Spleen (tissue), 11 donors: ENCODE measurements around the gene SCUBE2. TPM values are rescaled to one million over a fixed set of nuclear protein-coding genes. Genes with fewer than 3 reads are reported as not detected.

Source experiments
- DNase-seq: peaks from one replicate; pipeline ENCODE4 v3.0.0-alpha.2; 2020
- H3K27ac ChIP-seq, 8 donors: fragments of 200-600 bp; sonication (generic) in 7 of 8; 1 replicate in 4 of 8; 2 replicates in 4 of 8; pipeline versions ENCODE4 v1.5.0 to v1.8.0; 2016 to 2021; ENCODE audit warnings: inconsistent platforms in 4 of 8, mild to moderate bottlenecking in 4 of 8, moderate library complexity in 1 of 8
- H3K27me3 ChIP-seq, 7 donors: fragments of 200-600 bp; sonication (generic) in 6 of 7; replicated peaks in 1 of 7; 1 replicate in 4 of 7; 2 replicates in 3 of 7; pipeline versions ENCODE4 v1.5.0 to v1.8.0; 2016 to 2021; ENCODE audit warnings: inconsistent platforms in 3 of 7, mild to moderate bottlenecking in 1 of 7
- H3K36me3 ChIP-seq, 6 donors: fragments of 200-600 bp; sonication (generic) in 5 of 6; 1 replicate in 4 of 6; 2 replicates in 2 of 6; pipeline versions ENCODE4 v1.5.0 to v1.8.0; 2016 to 2021; ENCODE audit warnings: inconsistent platforms in 2 of 6
- H3K4me1 ChIP-seq, 6 donors: fragments of 200-600 bp; sonication (generic) in 5 of 6; 1 replicate in 3 of 6; 2 replicates in 3 of 6; pipeline versions ENCODE4 v1.5.0 to v1.8.0; 2016 to 2021; ENCODE audit warnings: inconsistent platforms in 3 of 6
- H3K4me3 ChIP-seq, 8 donors: fragments of 200-600 bp; sonication (generic) in 7 of 8; 1 replicate in 4 of 8; 2 replicates in 4 of 8; pipeline versions ENCODE4 v1.5.0 to v1.8.0; 2016 to 2021; ENCODE audit warnings: inconsistent platforms in 4 of 8, mild to moderate bottlenecking in 4 of 8, moderate library complexity in 2 of 8
- H3K9me3 ChIP-seq, 8 donors: fragments of 200-600 bp; sonication (generic) in 7 of 8; 1 replicate in 4 of 8; 2 replicates in 4 of 8; pipeline versions ENCODE4 v1.5.0 to v1.8.0; 2016 to 2021; ENCODE audit warnings: inconsistent platforms in 4 of 8
- POLR2A ChIP-seq, 3 donors: fragments of 450-650 bp; IDR thresholded peaks; one replicate each; pipeline ENCODE4 v1.5.1; 2017; ENCODE audit warnings: antibody characterized with exemption in 3 of 3, mild to moderate bottlenecking in 1 of 3
- POLR2AphosphoS5 ChIP-seq, 3 donors: sonication (generic); formaldehyde crosslinking; IDR thresholded peaks; one replicate each; pipeline ENCODE4 v1.5.1; 2017; ENCODE audit warnings: antibody characterized with exemption in 3 of 3
- WGBS, 5 donors: extraction: QIAGEN DNeasy Blood & Tissue Kit in 3 of 5; methylation state at CpG; one replicate each; pipeline versions ENCODE4 v1.1.5 to v1.1.7; 2013 to 2018; 5-methylcytosine and 5-hydroxymethylcytosine counted together
- intact Hi-C: fragments of 100-400 bp; cut with DNase I; formaldehyde crosslinking; loops from one replicate; pipeline ENCODE4 v1.15.0; 2023; ENCODE audit warnings: low total_unique reads
- polyA plus RNA-seq, 3 donors: library from polyadenylated mRNA; stranded (reverse); fragments of 200-250 nt; gene quantifications; one replicate each; pipeline ENCODE4 v1.2.1, GENCODE V29; 2013
- total RNA-seq, 7 donors: library from RNA; depleted of rRNA in 3 of 7; stranded (reverse); fragments of >200 nt in 3 of 7; fragmentation: NEBNext Ultra II Directional in 4 of 7; extraction: Animal tissue kit (Norgen Biotek cat#: 25700) in 4 of 7; gene quantifications; one replicate each; pipeline versions ENCODE4 v1.1.0 to v1.2.1, GENCODE V29; 2016 to 2021
- TF ChIP-seq, protein P1 (sequence below), 11 experiments: fragments of 200-600 bp in 7 of 11; fragments of 450-650 bp in 4 of 11; sonication (generic) in 4 of 11; IDR thresholded peaks in 8 of 11; conservative IDR thresholded peaks in 3 of 11; 1 replicate in 7 of 11; 2 replicates in 4 of 11; pipeline versions ENCODE4 v1.4.0 to v1.8.0; 2016 to 2021; ENCODE audit warnings: antibody characterized with exemption in 11 of 11, inconsistent platforms in 4 of 11, mild to moderate bottlenecking in 1 of 11
- donor health status: healthy with polysubstance abuse.
- donor health status: DM: no; HTN: no; CAD: no; lungs with moderate emphysema.
- donor health status: DM: no; HTN: no; CAD: no.
- donor health status: Bipolar disorder and iron deficiency.
- donor health status: healthy.
- donor health status: DM: no; HTN: no; CAD: no.
- donor health status: DM: yes; HTN: yes; CAD: no.

The SCUBE2 gene
- total and polyA plus RNA-seq, 10 donors = 2.4 to 28.6 (median 5.7) TPM

GRCh38 chr11:9002920-9003572 lies 88.4 kb downstream of the SCUBE2 start:
- DNase-seq = no peak
- intact Hi-C loops = no loop called here
- H3K36me3 ChIP-seq = no peaks in the 10 kb centered on the region
- H3K27ac ChIP-seq = no peak overlapping the region
- whole genome bisulfite sequencing, 5 donors = 4 to 11% (median 8%) methylated on average over 8 of the region's 8 CpGs
- H3K4me1 ChIP-seq = peaks cover 9 to 33% (median 21%) of the 10 kb centered on the region in 6 donors
- H3K27me3 ChIP-seq = peaks cover 0 to 73% (median 48%) of the 10 kb centered on the region in 7 donors
- H3K9me3 ChIP-seq = no peaks in the 10 kb centered on the region
- peak overlapping the region; percentile 34 to 74 (median 49) for H3K4me3 ChIP-seq
- TF ChIP-seq POLR2A (IDR thresholded peaks at IDR 0.05) (no peak), POLR2AphosphoS5 (IDR thresholded peaks at IDR 0.05) (no peak)
- TF ChIP-seq, protein P1, sequence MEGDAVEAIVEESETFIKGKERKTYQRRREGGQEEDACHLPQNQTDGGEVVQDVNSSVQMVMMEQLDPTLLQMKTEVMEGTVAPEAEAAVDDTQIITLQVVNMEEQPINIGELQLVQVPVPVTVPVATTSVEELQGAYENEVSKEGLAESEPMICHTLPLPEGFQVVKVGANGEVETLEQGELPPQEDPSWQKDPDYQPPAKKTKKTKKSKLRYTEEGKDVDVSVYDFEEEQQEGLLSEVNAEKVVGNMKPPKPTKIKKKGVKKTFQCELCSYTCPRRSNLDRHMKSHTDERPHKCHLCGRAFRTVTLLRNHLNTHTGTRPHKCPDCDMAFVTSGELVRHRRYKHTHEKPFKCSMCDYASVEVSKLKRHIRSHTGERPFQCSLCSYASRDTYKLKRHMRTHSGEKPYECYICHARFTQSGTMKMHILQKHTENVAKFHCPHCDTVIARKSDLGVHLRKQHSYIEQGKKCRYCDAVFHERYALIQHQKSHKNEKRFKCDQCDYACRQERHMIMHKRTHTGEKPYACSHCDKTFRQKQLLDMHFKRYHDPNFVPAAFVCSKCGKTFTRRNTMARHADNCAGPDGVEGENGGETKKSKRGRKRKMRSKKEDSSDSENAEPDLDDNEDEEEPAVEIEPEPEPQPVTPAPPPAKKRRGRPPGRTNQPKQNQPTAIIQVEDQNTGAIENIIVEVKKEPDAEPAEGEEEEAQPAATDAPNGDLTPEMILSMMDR (IDR thresholded peaks at IDR 0.05 in 8 of 11, conservative IDR thresholded peaks at IDR 0.05 in 3 of 11) = no peak

GRCh38 chr11:9001736-9002135 lies 89.7 kb downstream of the SCUBE2 start:
- DNase-seq = no peak
- peaks cover 9 to 33% (median 21%) of the 10 kb centered on the region in 6 donors for H3K4me1 ChIP-seq
- no peak overlapping the region for H3K27ac ChIP-seq
- H3K36me3 ChIP-seq = no peaks in the 10 kb centered on the region
- intact Hi-C loops = no loop called here
- H3K4me3 ChIP-seq = no peak overlapping the region
- WGBS, 5 donors = 51 to 69% (median 54%) methylated on average over 6 of the region's 6 CpGs
- peaks cover 0 to 85% (median 48%) of the 10 kb centered on the region in 7 donors for H3K27me3 ChIP-seq
- TF ChIP-seq POLR2AphosphoS5 (IDR thresholded peaks at IDR 0.05) (no peak), POLR2A (IDR thresholded peaks at IDR 0.05) (no peak)
- TF ChIP-seq, protein P1 (IDR thresholded peaks at IDR 0.05 in 8 of 11, conservative IDR thresholded peaks at IDR 0.05 in 3 of 11) = no peak
- H3K9me3 ChIP-seq = no peaks in the 10 kb centered on the region

- intact Hi-C loops = no loop called here
- TF ChIP-seq POLR2A (IDR thresholded peaks at IDR 0.05) = no peak
- TF ChIP-seq POLR2AphosphoS5 (IDR thresholded peaks at IDR 0.05) = no peak
- TF ChIP-seq, protein P1 (IDR thresholded peaks at IDR 0.05 in 8 of 11, conservative IDR thresholded peaks at IDR 0.05 in 3 of 11) = no peak
- Histone ChIP-seq H3K9me3 (no peaks in the 10 kb centered on the region), H3K27me3 (peaks cover 0 to 69% (median 32%) of the 10 kb centered on the region in 7 donors), H3K27ac (no peak overlapping the region), H3K4me1 (peaks cover 1 to 15% (median 4%) of the 10 kb centered on the region in 6 donors), H3K4me3 (no peak overlapping the region), H3K36me3 (no peaks in the 10 kb centered on the region)
- no peak for DNase-seq
- 73 to 96% (median 89%) methylated on average over 2 of the region's 2 CpGs for WGBS, 5 donors
Observed at GRCh38 chr11:8998017-8998416, 93.4 kb downstream of the SCUBE2 start.

- peaks cover 0 to 9% (median 0%) of the 10 kb centered on the region in 6 donors for H3K4me1 ChIP-seq
- TF ChIP-seq POLR2AphosphoS5 (IDR thresholded peaks at IDR 0.05) = no peak
- no peaks in the 10 kb centered on the region for H3K9me3 ChIP-seq
- no peaks in the 10 kb centered on the region for H3K36me3 ChIP-seq
- intact Hi-C loops = no loop called here
- H3K27ac ChIP-seq = no peak overlapping the region
- H3K27me3 ChIP-seq = peaks cover 0 to 64% (median 26%) of the 10 kb centered on the region in 7 donors
- no peak for DNase-seq
- 68 to 76% (median 72%) methylated on average over 3 of the region's 3 CpGs for WGBS, 5 donors
- H3K4me3 ChIP-seq = no peak overlapping the region
Observed at GRCh38 chr11:8997451-8997850, 93.9 kb downstream of the SCUBE2 start.
